GM10248 (cell line): ENCODE data around the gene RIOK2.

ENCODE experiments used
- CTCF ChIA-PET: fragments of 300-600 bp; sonication (Branson Sonifier 250); formaldehyde crosslinking; extraction: SDS; loops from one replicate; lab custom pipeline; 2021; ENCODE audit warnings: antibody characterized with exemption; lab: Yijun Ruan, JAX
- POLR2A ChIA-PET: fragments of 350-650 bp; sonication (Branson Sonifier 250); formaldehyde crosslinking; extraction: SDS; loops from one replicate; lab custom pipeline; 2020; ENCODE audit warnings: antibody characterized with exemption; lab: Yijun Ruan, JAX
- DNase-seq: peaks from one replicate; pipeline ENCODE4 v3.0.0; 2012; ENCODE audit errors: extremely low spot score
- TF ChIP-seq, protein P1 (sequence below): IDR thresholded peaks from 2 replicates; pipeline ENCODE4 v1.5.1; 2012; ENCODE audit warnings: mild to moderate bottlenecking, low read depth; ENCODE audit errors: extremely low read depth, missing control alignments, control extremely low read depth

RIOK2 gene

GRCh38 chr5:97223596-97223995 lies 40.5 kb upstream of the RIOK2 start:
- POLR2A ChIA-PET = no interaction called here
- TF ChIP-seq, protein P1, sequence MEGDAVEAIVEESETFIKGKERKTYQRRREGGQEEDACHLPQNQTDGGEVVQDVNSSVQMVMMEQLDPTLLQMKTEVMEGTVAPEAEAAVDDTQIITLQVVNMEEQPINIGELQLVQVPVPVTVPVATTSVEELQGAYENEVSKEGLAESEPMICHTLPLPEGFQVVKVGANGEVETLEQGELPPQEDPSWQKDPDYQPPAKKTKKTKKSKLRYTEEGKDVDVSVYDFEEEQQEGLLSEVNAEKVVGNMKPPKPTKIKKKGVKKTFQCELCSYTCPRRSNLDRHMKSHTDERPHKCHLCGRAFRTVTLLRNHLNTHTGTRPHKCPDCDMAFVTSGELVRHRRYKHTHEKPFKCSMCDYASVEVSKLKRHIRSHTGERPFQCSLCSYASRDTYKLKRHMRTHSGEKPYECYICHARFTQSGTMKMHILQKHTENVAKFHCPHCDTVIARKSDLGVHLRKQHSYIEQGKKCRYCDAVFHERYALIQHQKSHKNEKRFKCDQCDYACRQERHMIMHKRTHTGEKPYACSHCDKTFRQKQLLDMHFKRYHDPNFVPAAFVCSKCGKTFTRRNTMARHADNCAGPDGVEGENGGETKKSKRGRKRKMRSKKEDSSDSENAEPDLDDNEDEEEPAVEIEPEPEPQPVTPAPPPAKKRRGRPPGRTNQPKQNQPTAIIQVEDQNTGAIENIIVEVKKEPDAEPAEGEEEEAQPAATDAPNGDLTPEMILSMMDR = no peak
- no peak for DNase-seq
- CTCF ChIA-PET = no interaction called here

DNA sequence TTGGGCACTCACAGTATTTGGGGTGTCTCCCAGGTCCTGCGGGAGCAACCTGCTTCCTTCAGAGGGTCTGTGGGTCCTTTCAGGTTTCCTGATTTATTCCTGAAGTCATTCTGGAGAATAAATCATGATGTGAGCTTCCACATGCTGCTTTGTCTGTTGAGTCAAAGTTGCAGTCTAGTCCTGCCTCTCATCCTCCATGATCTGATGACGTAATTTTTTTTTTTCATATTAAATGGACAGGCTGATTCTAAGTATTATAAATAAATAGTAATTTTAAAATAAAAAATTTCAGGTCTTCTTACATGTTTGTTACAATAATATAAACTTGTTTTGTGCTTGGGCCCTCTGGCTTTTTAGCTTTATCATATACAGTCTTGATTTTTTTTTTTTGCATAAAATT lies 26.3 kb upstream of the RIOK2 start:
- POLR2A ChIA-PET = no interaction called here
- TF ChIP-seq, protein P1 = no peak
- no peak for DNase-seq
- CTCF ChIA-PET = interaction anchor here (1.4 to 2.1 kb wide), 2 partner anchors 22 to 64 kb away, joined by 4 to 10 read pairs; no protein-coding TSS in a partner anchor

DNA sequence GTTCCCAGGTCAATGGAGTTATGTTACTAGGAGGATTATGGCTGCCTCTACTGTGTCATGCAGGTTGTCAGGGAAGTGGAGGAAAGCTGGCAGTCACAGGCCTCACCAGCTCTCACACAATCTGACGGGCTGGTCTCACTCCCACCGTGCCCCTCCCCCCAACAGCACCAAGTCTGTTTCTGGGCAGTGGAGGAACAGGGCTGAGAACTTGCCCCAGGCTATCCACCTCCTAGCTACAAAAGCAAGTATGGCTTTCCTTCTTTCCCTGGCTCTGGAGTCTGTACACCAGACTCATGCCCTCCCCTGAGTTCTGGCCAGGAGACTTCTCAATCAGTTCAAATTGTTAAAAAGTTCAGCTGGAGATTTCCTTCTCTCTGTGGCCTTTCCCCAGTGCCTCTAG lies 25.7 kb upstream of the RIOK2 start:
- TF ChIP-seq, protein P1 = no peak
- DNase-seq = no peak
- POLR2A ChIA-PET = no interaction called here
- CTCF ChIA-PET = interaction anchor here (1.4 to 2.1 kb wide), 3 partner anchors 17 to 65 kb away, joined by 4 to 10 read pairs (median 4); no protein-coding TSS in a partner anchor

GRCh38 chr5:97208184-97208713 lies 25.2 kb upstream of the RIOK2 start:
- TF ChIP-seq, protein P1 = no peak
- ChIA-PET POLR2A (no interaction called here), CTCF (interaction anchor here (1.4 to 2.1 kb wide), 3 partner anchors 17 to 66 kb away, joined by 4 to 10 read pairs (median 4); no protein-coding TSS in a partner anchor)
- no peak for DNase-seq

GRCh38 chr5:97194366-97194765 lies 11.3 kb upstream of the RIOK2 start:
- TF ChIP-seq, protein P1 = no peak
- POLR2A ChIA-PET = no interaction called here
- DNase-seq = no peak
- CTCF ChIA-PET = interaction anchor here (1.1 to 1.8 kb wide), 3 partner anchors 9 to 37 kb away, joined by 5 to 7 read pairs (median 5); no protein-coding TSS in a partner anchor

GRCh38 chr5:97193355-97193688 lies 10.3 kb upstream of the RIOK2 start:
- POLR2A ChIA-PET = no interaction called here

More at GRCh38 chr5:97193355-97193688, 10.3 kb upstream of the RIOK2 start:
- CTCF ChIA-PET = interaction anchor here (1.3 kb wide), 1 partner anchor 23 kb away, joined by 3 read pairs; no protein-coding TSS in a partner anchor
- TF ChIP-seq, protein P1 = no peak
- no peak for DNase-seq
